DOHH2 (cell line): Measurements from ENCODE around the gene GBP2.

Experiments used
- CTCF ChIP-seq: fragments of 200-600 bp; sonication (generic); IDR thresholded peaks from one replicate; pipeline ENCODE4 v1.5.1; 2014; ENCODE audit warnings: antibody characterized with exemption, mild to moderate bottlenecking, low read depth, low read length; ENCODE audit not compliant: poor library complexity, severe bottlenecking
- EZH2phosphoT487 ChIP-seq: fragments of 200-600 bp; sonication (generic); IDR thresholded peaks from 2 replicates; pipeline ENCODE4 v1.6.1; 2017; ENCODE audit warnings: borderline replicate concordance, mild to moderate bottlenecking, antibody characterized with exemption, low read length, moderate library complexity, mixed read lengths

- no peak for TF ChIP-seq CTCF
- TF ChIP-seq EZH2phosphoT487 = no peak
Measured at GRCh38 chr1:89147678-89148658, 22.1 kb upstream of the GBP2 start.
